ENCODE data around the gene ACOT8.

DNA sequence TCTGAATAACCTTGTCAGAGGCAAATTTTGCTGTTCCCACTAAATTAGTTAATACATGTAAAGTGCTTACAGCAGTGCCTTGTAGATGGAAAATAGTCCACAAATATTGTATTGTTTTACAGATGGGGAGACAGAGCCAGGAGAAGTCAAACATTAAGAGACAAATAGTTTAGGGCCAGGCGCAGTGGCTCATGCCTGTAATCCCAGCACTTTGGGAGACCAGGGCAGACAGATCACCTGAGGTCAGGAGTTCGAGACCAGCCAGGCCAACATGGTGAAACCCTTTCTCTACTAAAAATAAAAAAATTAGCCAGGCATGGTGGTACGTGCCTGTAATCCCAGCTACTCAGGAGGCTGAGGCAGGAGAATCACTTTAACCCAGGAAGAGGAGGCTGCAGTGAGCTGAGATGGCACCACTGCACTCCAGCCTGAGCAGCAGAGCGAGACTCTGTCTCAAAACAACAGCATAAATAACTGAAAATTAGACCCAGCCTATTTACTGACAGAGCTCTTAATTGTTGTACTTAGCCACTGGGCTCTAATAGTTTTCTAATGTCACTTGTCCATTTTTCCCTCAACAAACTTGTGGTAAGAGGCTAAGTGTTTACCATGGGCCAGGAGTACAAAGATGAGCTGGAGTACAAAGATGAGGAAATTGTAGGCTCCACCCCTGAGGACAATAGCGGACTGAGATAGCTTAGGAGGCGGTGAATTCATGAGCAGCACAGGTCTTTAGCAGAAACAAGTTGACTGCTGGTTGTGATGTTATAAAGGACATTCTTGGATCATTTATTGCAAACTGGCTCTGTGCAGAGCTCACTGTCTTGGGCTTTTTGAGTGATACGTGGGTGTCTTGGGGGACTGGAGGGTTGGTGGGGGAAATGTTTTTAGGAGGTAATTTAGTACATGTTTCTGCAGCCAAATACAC lies 6.6 kb upstream of the ACOT8 start:
- TF ChIP-seq, protein P1, sequence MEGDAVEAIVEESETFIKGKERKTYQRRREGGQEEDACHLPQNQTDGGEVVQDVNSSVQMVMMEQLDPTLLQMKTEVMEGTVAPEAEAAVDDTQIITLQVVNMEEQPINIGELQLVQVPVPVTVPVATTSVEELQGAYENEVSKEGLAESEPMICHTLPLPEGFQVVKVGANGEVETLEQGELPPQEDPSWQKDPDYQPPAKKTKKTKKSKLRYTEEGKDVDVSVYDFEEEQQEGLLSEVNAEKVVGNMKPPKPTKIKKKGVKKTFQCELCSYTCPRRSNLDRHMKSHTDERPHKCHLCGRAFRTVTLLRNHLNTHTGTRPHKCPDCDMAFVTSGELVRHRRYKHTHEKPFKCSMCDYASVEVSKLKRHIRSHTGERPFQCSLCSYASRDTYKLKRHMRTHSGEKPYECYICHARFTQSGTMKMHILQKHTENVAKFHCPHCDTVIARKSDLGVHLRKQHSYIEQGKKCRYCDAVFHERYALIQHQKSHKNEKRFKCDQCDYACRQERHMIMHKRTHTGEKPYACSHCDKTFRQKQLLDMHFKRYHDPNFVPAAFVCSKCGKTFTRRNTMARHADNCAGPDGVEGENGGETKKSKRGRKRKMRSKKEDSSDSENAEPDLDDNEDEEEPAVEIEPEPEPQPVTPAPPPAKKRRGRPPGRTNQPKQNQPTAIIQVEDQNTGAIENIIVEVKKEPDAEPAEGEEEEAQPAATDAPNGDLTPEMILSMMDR (IDR thresholded peaks at IDR 0.05; ENCODE audit: insufficient read depth, low read length) = no peak
- TF ChIP-seq, protein P2, sequence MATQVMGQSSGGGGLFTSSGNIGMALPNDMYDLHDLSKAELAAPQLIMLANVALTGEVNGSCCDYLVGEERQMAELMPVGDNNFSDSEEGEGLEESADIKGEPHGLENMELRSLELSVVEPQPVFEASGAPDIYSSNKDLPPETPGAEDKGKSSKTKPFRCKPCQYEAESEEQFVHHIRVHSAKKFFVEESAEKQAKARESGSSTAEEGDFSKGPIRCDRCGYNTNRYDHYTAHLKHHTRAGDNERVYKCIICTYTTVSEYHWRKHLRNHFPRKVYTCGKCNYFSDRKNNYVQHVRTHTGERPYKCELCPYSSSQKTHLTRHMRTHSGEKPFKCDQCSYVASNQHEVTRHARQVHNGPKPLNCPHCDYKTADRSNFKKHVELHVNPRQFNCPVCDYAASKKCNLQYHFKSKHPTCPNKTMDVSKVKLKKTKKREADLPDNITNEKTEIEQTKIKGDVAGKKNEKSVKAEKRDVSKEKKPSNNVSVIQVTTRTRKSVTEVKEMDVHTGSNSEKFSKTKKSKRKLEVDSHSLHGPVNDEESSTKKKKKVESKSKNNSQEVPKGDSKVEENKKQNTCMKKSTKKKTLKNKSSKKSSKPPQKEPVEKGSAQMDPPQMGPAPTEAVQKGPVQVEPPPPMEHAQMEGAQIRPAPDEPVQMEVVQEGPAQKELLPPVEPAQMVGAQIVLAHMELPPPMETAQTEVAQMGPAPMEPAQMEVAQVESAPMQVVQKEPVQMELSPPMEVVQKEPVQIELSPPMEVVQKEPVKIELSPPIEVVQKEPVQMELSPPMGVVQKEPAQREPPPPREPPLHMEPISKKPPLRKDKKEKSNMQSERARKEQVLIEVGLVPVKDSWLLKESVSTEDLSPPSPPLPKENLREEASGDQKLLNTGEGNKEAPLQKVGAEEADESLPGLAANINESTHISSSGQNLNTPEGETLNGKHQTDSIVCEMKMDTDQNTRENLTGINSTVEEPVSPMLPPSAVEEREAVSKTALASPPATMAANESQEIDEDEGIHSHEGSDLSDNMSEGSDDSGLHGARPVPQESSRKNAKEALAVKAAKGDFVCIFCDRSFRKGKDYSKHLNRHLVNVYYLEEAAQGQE (IDR thresholded peaks at IDR 0.05; ENCODE audit: insufficient replicate concordance, low read depth) = no peak
- TF ChIP-seq POLR2AphosphoS5 (IDR thresholded peaks at IDR 0.05; ENCODE audit: low read depth) = no peak
- TF ChIP-seq GABPA (IDR thresholded peaks at IDR 0.05; ENCODE audit: low read depth) = no peak

Measured in HL-60 (cell line).